WTC11 (cell line): ENCODE results near the gene SARS1.

Source experiments
- ATF1 ChIP-seq: sonication (generic); formaldehyde crosslinking; IDR thresholded peaks from 2 replicates; pipeline ENCODE4 v1.8.1; 2023; ENCODE audit warnings: mild to moderate bottlenecking, moderate library complexity, missing genetic modification reagents
- IRF2 ChIP-seq: sonication (generic); formaldehyde crosslinking; IDR thresholded peaks from 2 replicates; pipeline ENCODE4 v1.8.0; 2022; ENCODE audit warnings: low read depth, missing genetic modification reagents, borderline replicate concordance
- JUN ChIP-seq: sonication (generic); formaldehyde crosslinking; IDR thresholded peaks from 2 replicates; pipeline ENCODE4 v1.8.0; 2023; ENCODE audit warnings: mild to moderate bottlenecking, missing genetic modification reagents
- PRRX2 ChIP-seq: fragments of 250-450 bp; sonication (Bioruptor Pico); IDR thresholded peaks from 2 replicates; pipeline ENCODE4 v1.8.0; 2021; ENCODE audit warnings: mild to moderate bottlenecking
- RELA ChIP-seq: sonication (generic); formaldehyde crosslinking; IDR thresholded peaks from 2 replicates; pipeline ENCODE4 v1.8.1; 2022; ENCODE audit warnings: missing genetic modification reagents, mild to moderate bottlenecking, borderline replicate concordance
- TP53 ChIP-seq: sonication (generic); formaldehyde crosslinking; IDR thresholded peaks from 2 replicates; pipeline ENCODE4 v1.8.1; 2023; ENCODE audit warnings: mild to moderate bottlenecking, missing genetic modification reagents
- ZBTB21 ChIP-seq: sonication (generic); formaldehyde crosslinking; IDR thresholded peaks from 2 replicates; pipeline ENCODE4 v1.8.1; 2023; ENCODE audit warnings: mild to moderate bottlenecking, missing genetic modification reagents, borderline replicate concordance
- ZNF121 ChIP-seq: sonication (generic); formaldehyde crosslinking; IDR thresholded peaks from 2 replicates; pipeline ENCODE4 v1.8.0; 2023; ENCODE audit warnings: missing genetic modification reagents
- ZNF423 ChIP-seq: fragments of 250-450 bp; sonication (Bioruptor Pico); IDR thresholded peaks from 2 replicates; pipeline ENCODE4 v2.1.2; 2022; ENCODE audit warnings: mild to moderate bottlenecking, moderate library complexity
- TF ChIP-seq, protein P1 (sequence below): fragments of 200-600 bp; IDR thresholded peaks from 2 replicates; pipeline ENCODE4 v1.8.0; 2022; ENCODE audit warnings: antibody characterized with exemption
- TF ChIP-seq, protein P2 (sequence below): sonication (generic); formaldehyde crosslinking; IDR thresholded peaks from 2 replicates; pipeline ENCODE4 v1.8.0; 2022; ENCODE audit warnings: mild to moderate bottlenecking, missing genetic modification reagents
- TF ChIP-seq, protein P3 (sequence below): sonication (generic); formaldehyde crosslinking; IDR thresholded peaks from 2 replicates; pipeline ENCODE4 v1.8.0; 2022; ENCODE audit warnings: mild to moderate bottlenecking, missing genetic modification reagents
- TF ChIP-seq, protein P4 (sequence below): sonication (generic); formaldehyde crosslinking; IDR thresholded peaks from 2 replicates; pipeline ENCODE4 v1.8.0; 2023; ENCODE audit warnings: mild to moderate bottlenecking, missing genetic modification reagents
- TF ChIP-seq, protein P5 (sequence below): sonication (generic); formaldehyde crosslinking; IDR thresholded peaks from 2 replicates; pipeline ENCODE4 v1.8.0; 2022; ENCODE audit warnings: mild to moderate bottlenecking, missing genetic modification reagents

DNA sequence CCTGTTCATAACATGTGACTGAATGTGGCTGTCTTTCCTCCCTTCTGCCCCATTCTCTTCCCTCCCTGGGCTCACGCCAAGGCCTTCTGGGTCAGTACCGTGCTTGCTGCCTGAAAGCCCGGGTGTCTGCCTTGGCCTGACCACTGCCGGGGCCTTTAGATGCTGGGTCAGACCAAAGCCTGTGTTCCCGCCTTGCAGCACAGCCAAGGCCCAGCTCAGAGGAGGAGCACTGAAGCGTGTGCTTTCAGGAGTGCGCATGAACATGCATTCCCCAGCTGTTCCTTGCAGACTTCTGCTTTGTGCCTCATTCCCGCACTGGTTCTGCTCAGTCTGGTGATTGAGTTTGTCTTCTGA lies 27.0 kb upstream of the SARS1 start:
- TF ChIP-seq, protein P1, sequence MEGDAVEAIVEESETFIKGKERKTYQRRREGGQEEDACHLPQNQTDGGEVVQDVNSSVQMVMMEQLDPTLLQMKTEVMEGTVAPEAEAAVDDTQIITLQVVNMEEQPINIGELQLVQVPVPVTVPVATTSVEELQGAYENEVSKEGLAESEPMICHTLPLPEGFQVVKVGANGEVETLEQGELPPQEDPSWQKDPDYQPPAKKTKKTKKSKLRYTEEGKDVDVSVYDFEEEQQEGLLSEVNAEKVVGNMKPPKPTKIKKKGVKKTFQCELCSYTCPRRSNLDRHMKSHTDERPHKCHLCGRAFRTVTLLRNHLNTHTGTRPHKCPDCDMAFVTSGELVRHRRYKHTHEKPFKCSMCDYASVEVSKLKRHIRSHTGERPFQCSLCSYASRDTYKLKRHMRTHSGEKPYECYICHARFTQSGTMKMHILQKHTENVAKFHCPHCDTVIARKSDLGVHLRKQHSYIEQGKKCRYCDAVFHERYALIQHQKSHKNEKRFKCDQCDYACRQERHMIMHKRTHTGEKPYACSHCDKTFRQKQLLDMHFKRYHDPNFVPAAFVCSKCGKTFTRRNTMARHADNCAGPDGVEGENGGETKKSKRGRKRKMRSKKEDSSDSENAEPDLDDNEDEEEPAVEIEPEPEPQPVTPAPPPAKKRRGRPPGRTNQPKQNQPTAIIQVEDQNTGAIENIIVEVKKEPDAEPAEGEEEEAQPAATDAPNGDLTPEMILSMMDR = no peak
- TF ChIP-seq ZNF121 (no peak), RELA (no peak), ZNF423 (no peak), ZBTB21 (CRISPR knock-in tag) (no peak), PRRX2 (CRISPR knock-in tag) (no peak), JUN (CRISPR knock-in tag) (no peak), TP53 (CRISPR knock-in tag) (no peak), IRF2 (no peak), ATF1 (no peak)
- TF ChIP-seq, protein P2, sequence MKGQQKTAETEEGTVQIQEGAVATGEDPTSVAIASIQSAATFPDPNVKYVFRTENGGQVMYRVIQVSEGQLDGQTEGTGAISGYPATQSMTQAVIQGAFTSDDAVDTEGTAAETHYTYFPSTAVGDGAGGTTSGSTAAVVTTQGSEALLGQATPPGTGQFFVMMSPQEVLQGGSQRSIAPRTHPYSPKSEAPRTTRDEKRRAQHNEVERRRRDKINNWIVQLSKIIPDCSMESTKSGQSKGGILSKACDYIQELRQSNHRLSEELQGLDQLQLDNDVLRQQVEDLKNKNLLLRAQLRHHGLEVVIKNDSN = no peak
- TF ChIP-seq, protein P3, sequence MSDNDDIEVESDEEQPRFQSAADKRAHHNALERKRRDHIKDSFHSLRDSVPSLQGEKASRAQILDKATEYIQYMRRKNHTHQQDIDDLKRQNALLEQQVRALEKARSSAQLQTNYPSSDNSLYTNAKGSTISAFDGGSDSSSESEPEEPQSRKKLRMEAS (CRISPR knock-in tag) = no peak
- TF ChIP-seq, protein P4, sequence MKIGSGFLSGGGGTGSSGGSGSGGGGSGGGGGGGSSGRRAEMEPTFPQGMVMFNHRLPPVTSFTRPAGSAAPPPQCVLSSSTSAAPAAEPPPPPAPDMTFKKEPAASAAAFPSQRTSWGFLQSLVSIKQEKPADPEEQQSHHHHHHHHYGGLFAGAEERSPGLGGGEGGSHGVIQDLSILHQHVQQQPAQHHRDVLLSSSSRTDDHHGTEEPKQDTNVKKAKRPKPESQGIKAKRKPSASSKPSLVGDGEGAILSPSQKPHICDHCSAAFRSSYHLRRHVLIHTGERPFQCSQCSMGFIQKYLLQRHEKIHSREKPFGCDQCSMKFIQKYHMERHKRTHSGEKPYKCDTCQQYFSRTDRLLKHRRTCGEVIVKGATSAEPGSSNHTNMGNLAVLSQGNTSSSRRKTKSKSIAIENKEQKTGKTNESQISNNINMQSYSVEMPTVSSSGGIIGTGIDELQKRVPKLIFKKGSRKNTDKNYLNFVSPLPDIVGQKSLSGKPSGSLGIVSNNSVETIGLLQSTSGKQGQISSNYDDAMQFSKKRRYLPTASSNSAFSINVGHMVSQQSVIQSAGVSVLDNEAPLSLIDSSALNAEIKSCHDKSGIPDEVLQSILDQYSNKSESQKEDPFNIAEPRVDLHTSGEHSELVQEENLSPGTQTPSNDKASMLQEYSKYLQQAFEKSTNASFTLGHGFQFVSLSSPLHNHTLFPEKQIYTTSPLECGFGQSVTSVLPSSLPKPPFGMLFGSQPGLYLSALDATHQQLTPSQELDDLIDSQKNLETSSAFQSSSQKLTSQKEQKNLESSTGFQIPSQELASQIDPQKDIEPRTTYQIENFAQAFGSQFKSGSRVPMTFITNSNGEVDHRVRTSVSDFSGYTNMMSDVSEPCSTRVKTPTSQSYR (CRISPR knock-in tag) = no peak
- TF ChIP-seq, protein P5, sequence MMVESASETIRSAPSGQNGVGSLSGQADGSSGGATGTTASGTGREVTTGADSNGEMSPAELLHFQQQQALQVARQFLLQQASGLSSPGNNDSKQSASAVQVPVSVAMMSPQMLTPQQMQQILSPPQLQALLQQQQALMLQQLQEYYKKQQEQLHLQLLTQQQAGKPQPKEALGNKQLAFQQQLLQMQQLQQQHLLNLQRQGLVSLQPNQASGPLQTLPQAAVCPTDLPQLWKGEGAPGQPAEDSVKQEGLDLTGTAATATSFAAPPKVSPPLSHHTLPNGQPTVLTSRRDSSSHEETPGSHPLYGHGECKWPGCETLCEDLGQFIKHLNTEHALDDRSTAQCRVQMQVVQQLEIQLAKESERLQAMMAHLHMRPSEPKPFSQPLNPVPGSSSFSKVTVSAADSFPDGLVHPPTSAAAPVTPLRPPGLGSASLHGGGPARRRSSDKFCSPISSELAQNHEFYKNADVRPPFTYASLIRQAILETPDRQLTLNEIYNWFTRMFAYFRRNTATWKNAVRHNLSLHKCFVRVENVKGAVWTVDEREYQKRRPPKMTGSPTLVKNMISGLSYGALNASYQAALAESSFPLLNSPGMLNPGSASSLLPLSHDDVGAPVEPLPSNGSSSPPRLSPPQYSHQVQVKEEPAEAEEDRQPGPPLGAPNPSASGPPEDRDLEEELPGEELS = no peak
